Regular cardiac myocyte (primary cell): ENCODE data around the gene PIMREG. TPM values are rescaled to one million over a fixed set of nuclear protein-coding genes. Genes with fewer than 3 reads are reported as not detected.

Experiments used
- total RNA-seq: library from RNA; depleted of rRNA; stranded (reverse); fragments of >200 nt; gene quantifications from 2 replicates; pipeline ENCODE4 v1.2.3, GENCODE V29; 2014

Gene PIMREG
- 4.2 and 34.7 TPM in 2 replicates for total RNA-seq

GRCh38 chr17:6443692-6444570, at the start of gene PIMREG:
PIMREG (plus strand) TSS chr17:6444455; CDS start chr17:6445111, 656 bp downstream.

GRCh38 chr17:6435051-6435450, 9.2 kb upstream of the PIMREG start, which contains the start of gene AIPL1:
AIPL1 (minus strand) TSS chr17:6435121; CDS start chr17:6435104, 17 bp downstream.

Other genes with a start within 250 kb of the PIMREG start
- under 0.01 and 0.19 TPM in 2 replicates for gene AIPL1, start 9.3 kb upstream of the PIMREG start, total RNA-seq
- gene PITPNM3, start 112.1 kb downstream of the PIMREG start, total RNA-seq, result 0.28 and 0.58 TPM in 2 replicates
- gene KIAA0753, start 196.3 kb downstream of the PIMREG start, total RNA-seq, result 7.6 and 9.4 TPM in 2 replicates
- 132 and 272 TPM in 2 replicates for gene TXNDC17, start 196.6 kb downstream of the PIMREG start, total RNA-seq
- 9.0 and 9.3 TPM in 2 replicates for gene MED31, start 207.2 kb downstream of the PIMREG start, total RNA-seq
- gene C17orf100, start 207.3 kb downstream of the PIMREG start, total RNA-seq, result 0.38 and 0.56 TPM in 2 replicates